H1 (cell line): ENCODE data around the gene LIPE. TPM values are rescaled to one million over a fixed set of nuclear protein-coding genes. Genes with fewer than 3 reads are reported as not detected.

Experiments
- CTCF ChIA-PET: fragments of 300-600 bp; sonication (Branson Sonifier 250); formaldehyde crosslinking; loops from one replicate; lab custom pipeline; 2021; ENCODE audit not compliant: partially characterized antibody; lab: Charles Lee
- POLR2A ChIA-PET: fragments of 300-600 bp; sonication (Branson Sonifier 250); formaldehyde crosslinking; loops from one replicate; lab custom pipeline; 2021; ENCODE audit warnings: inconsistent platforms; ENCODE audit not compliant: partially characterized antibody; lab: Charles Lee
- DNase-seq, 2 experiments: peaks; one replicate each; pipeline versions ENCODE4 v3.0.0 to v3.0.0-alpha.2; 2010 to 2022; ENCODE audit warnings: low spot score in 2 of 2, low read depth in 1 of 2, mixed read lengths in 1 of 2
- FAIRE-seq: peaks from 2 replicates; lab custom pipeline; 2011; peaks lifted over from hg19 to GRCh38; lab: Jason Lieb, UNC
- H2AFZ ChIP-seq: 2 replicates; pipeline ENCODE4 v1.8.1; 2012; ENCODE audit warnings: low read length, inconsistent platforms
- H2AK5ac ChIP-seq: 2 replicates; pipeline ENCODE4 v1.6.1; 2013; ENCODE audit warnings: low read depth, low read length
- H2BK120ac ChIP-seq: replicated peaks from 2 replicates; pipeline ENCODE3; 2013; ENCODE audit warnings: low read depth, low read length, inconsistent platforms
- H2BK12ac ChIP-seq: 2 replicates; pipeline ENCODE4 v1.6.1; 2013; ENCODE audit warnings: low read depth, low read length
- H2BK15ac ChIP-seq: 2 replicates; pipeline ENCODE4 v1.6.1; 2013; ENCODE audit warnings: low read length
- H2BK20ac ChIP-seq: 2 replicates; pipeline ENCODE4 v1.6.1; 2013; ENCODE audit warnings: low read length
- H2BK5ac ChIP-seq: 2 replicates; pipeline ENCODE4 v1.6.1; 2013; ENCODE audit warnings: low read depth, low read length
- H3K14ac ChIP-seq: 2 replicates; pipeline ENCODE4 v1.6.1; 2013; ENCODE audit warnings: inconsistent platforms; ENCODE audit not compliant: insufficient read length
- H3K18ac ChIP-seq: 2 replicates; pipeline ENCODE4 v1.6.1; 2013; ENCODE audit warnings: low read length; ENCODE audit errors: extremely low read depth
- H3K23ac ChIP-seq: 2 replicates; pipeline ENCODE4 v1.6.1; 2013; ENCODE audit warnings: inconsistent platforms; ENCODE audit not compliant: insufficient read length
- H3K23me2 ChIP-seq: 2 replicates; pipeline ENCODE4 v1.6.1; 2013; ENCODE audit warnings: low read depth, low read length
- H3K27ac ChIP-seq: 2 replicates; pipeline ENCODE4 v1.6.1; 2011; ENCODE audit warnings: low read depth, low read length, inconsistent platforms
- H3K27me3 ChIP-seq, 4 experiments: replicated peaks in 1 of 4; 1 replicate in 1 of 4; 2 replicates in 3 of 4; pipeline versions ENCODE4 v1.6.1 to v1.8.1; 2011 to 2013; ENCODE audit warnings: low read length in 3 of 4, mild to moderate bottlenecking in 3 of 4, inconsistent platforms in 2 of 4, mixed read lengths in 2 of 4, moderate library complexity in 1 of 4; ENCODE audit not compliant: control insufficient read depth in 3 of 4, insufficient read depth in 3 of 4; ENCODE audit errors: extremely low read depth in 1 of 4
- H3K36me3 ChIP-seq, 4 experiments: 2 replicates each; pipeline versions ENCODE4 v1.6.1 to v1.8.1; 2011 to 2013; ENCODE audit warnings: mild to moderate bottlenecking in 4 of 4, low read length in 3 of 4, moderate library complexity in 2 of 4, control low read depth in 1 of 4, inconsistent platforms in 1 of 4; ENCODE audit not compliant: insufficient read depth in 4 of 4, control insufficient read depth in 2 of 4
- H3K4ac ChIP-seq: replicated peaks from 2 replicates; pipeline ENCODE3; 2013; ENCODE audit warnings: low read length, low read depth, mixed read lengths, inconsistent platforms; ENCODE audit not compliant: insufficient read length
- H3K4me1 ChIP-seq, 4 experiments: replicated peaks in 1 of 4; 1 replicate in 1 of 4; 2 replicates in 3 of 4; pipeline versions ENCODE4 v1.6.1 to v1.8.1; 2011 to 2013; ENCODE audit warnings: low read length in 3 of 4, inconsistent platforms in 2 of 4, mixed read lengths in 1 of 4; ENCODE audit not compliant: insufficient read depth in 4 of 4, control insufficient read depth in 3 of 4
- H3K4me2 ChIP-seq, 2 experiments: 2 replicates each; pipeline versions ENCODE4 v1.6.1 to v1.8.1; 2011 to 2013; ENCODE audit warnings: low read depth in 2 of 2, low read length in 2 of 2, control low read depth in 1 of 2, inconsistent platforms in 1 of 2, mild to moderate bottlenecking in 1 of 2; ENCODE audit not compliant: insufficient read depth in 1 of 2
- H3K4me3 ChIP-seq, 4 experiments: fragments of 200-600, 300-600 bp in 1 of 4; sonication (generic), shearing (Covaris generic), sonication (Bioruptor Twin) in 1 of 4; 2 replicates each; pipeline versions ENCODE4 v1.5.1 to v1.8.1; 2011 to 2016; ENCODE audit warnings: low read length in 4 of 4, low read depth in 3 of 4, control low read depth in 2 of 4, inconsistent platforms in 2 of 4, mild to moderate bottlenecking in 2 of 4, mixed read lengths in 1 of 4, moderate library complexity in 1 of 4; ENCODE audit not compliant: insufficient read depth in 2 of 4; ENCODE audit errors: extremely low read depth in 1 of 4
- H3K56ac ChIP-seq: replicated peaks from 2 replicates; pipeline ENCODE3; 2013; ENCODE audit warnings: low read depth, mild to moderate bottlenecking, mixed read lengths, low read length, inconsistent platforms; ENCODE audit not compliant: insufficient read length
- H3K79me1 ChIP-seq: 2 replicates; pipeline ENCODE4 v1.6.1; 2013; ENCODE audit warnings: low read depth, low read length, control low read depth
- H3K79me2 ChIP-seq, 2 experiments: 2 replicates each; pipeline versions ENCODE4 v1.6.1 to v1.8.1; 2012 to 2013; ENCODE audit warnings: low read length in 2 of 2, mild to moderate bottlenecking in 2 of 2, inconsistent platforms in 1 of 2; ENCODE audit not compliant: insufficient read depth in 2 of 2, control insufficient read depth in 1 of 2
- H3K9ac ChIP-seq, 4 experiments: replicated peaks in 1 of 4; 1 replicate in 1 of 4; 2 replicates in 3 of 4; pipeline versions ENCODE4 v1.6.1 to v1.8.1; 2011 to 2013; ENCODE audit warnings: low read depth in 3 of 4, low read length in 3 of 4, control low read depth in 2 of 4, mild to moderate bottlenecking in 2 of 4, moderate library complexity in 2 of 4, inconsistent platforms in 1 of 4; ENCODE audit errors: extremely low read depth in 1 of 4
- H3K9me3 ChIP-seq, 2 experiments: 2 replicates each; pipeline versions ENCODE4 v1.6.1 to v1.8.1; 2012 to 2013; ENCODE audit warnings: mild to moderate bottlenecking in 2 of 2, moderate library complexity in 2 of 2, control low read depth in 1 of 2, inconsistent platforms in 1 of 2, low read depth in 1 of 2, low read length in 1 of 2, mixed read lengths in 1 of 2; ENCODE audit not compliant: insufficient read depth in 2 of 2
- H4K20me1 ChIP-seq, 2 experiments: replicated peaks in 1 of 2; 2 replicates each; pipeline versions ENCODE3 to v1.8.1; 2011 to 2013; ENCODE audit warnings: inconsistent platforms in 2 of 2, low read length in 2 of 2, mild to moderate bottlenecking in 1 of 2; ENCODE audit not compliant: insufficient read depth in 2 of 2, control insufficient read depth in 1 of 2
- H4K5ac ChIP-seq: 2 replicates; pipeline ENCODE4 v1.6.1; 2013; ENCODE audit warnings: low read length, low read depth, mixed read lengths, inconsistent platforms; ENCODE audit not compliant: insufficient read length
- H4K8ac ChIP-seq: 2 replicates; pipeline ENCODE4 v1.8.0; 2013; ENCODE audit warnings: mild to moderate bottlenecking, moderate library complexity, low read length, inconsistent platforms; ENCODE audit not compliant: insufficient read depth; ENCODE audit errors: extremely low read depth
- H4K91ac ChIP-seq: replicated peaks from 2 replicates; pipeline ENCODE3; 2013; ENCODE audit warnings: low read length, mixed read lengths, inconsistent platforms; ENCODE audit not compliant: insufficient read length
- CEBPB ChIP-seq: IDR thresholded peaks from 2 replicates; pipeline ENCODE4 v1.6.1; 2012; ENCODE audit warnings: low read depth, low read length
- E2F6 ChIP-seq: IDR thresholded peaks from 2 replicates; pipeline ENCODE4 v1.6.1; 2012; ENCODE audit warnings: inconsistent platforms
- GTF2F1 ChIP-seq: IDR thresholded peaks from 2 replicates; pipeline ENCODE4 v1.6.1; 2012; ENCODE audit warnings: low read depth, low read length, improper control_type of control experiment, borderline replicate concordance
- MAFK ChIP-seq: IDR thresholded peaks from 2 replicates; pipeline ENCODE4 v1.6.1; 2012; ENCODE audit warnings: low read depth, mild to moderate bottlenecking, improper control_type of control experiment, low read length
- POLR2AphosphoS5 ChIP-seq: IDR thresholded peaks from 2 replicates; pipeline ENCODE4 v1.6.1; 2011; ENCODE audit warnings: low read depth, low read length
- SAP30 ChIP-seq: fragments of 300-600 bp; sonication (generic); IDR thresholded peaks from 2 replicates; pipeline ENCODE4 v1.7.1; 2012; ENCODE audit warnings: low read length, moderate library complexity, mild to moderate bottlenecking, inconsistent platforms; ENCODE audit not compliant: insufficient read depth, insufficient replicate concordance
- SIX5 ChIP-seq: IDR thresholded peaks from 2 replicates; pipeline ENCODE4 v1.6.1; 2011; ENCODE audit warnings: mild to moderate bottlenecking, low read depth, low read length
- TAF7 ChIP-seq: optimal IDR thresholded peaks from 2 replicates; pipeline ENCODE3; 2011; ENCODE audit warnings: low read depth, mild to moderate bottlenecking, inconsistent platforms, low read length, moderate library complexity, borderline replicate concordance
- TBP ChIP-seq: IDR thresholded peaks from 2 replicates; pipeline ENCODE4 v1.6.1; 2011; ENCODE audit warnings: low read depth, low read length, improper control_type of control experiment
- ZNF274 ChIP-seq: IDR thresholded peaks from 2 replicates; pipeline ENCODE4 v1.7.0; 2012; ENCODE audit warnings: low read length, borderline replicate concordance; ENCODE audit errors: extremely low read depth
- WGBS, 2 experiments: shearing (Covaris generic) in 1 of 2; methylation state at CpG; one replicate each; pipeline versions ENCODE4 v1.1.6 to v1.1.7; 2013 to 2015; ENCODE audit warnings: low lambda C conversion rate in 2 of 2, mixed read lengths in 2 of 2, inconsistent platforms in 1 of 2, low coverage in 1 of 2, missing lambda C conversion rate in 1 of 2; ENCODE audit not compliant: insufficient replicate concordance in 2 of 2, insufficient coverage in 1 of 2, insufficient read length in 1 of 2; ENCODE audit errors: extremely low coverage in 1 of 2, missing lambda C conversion rate in 1 of 2; 5-methylcytosine and 5-hydroxymethylcytosine counted together
- polyA plus RNA-seq, 7 experiments: library from polyadenylated mRNA; depleted of rRNA in 3 of 7; stranded (reverse) in 5 of 7; unstranded in 2 of 7; fragments of >200 nt in 5 of 7; fragments of 200-250 nt in 2 of 7; gene quantifications; 1 replicate in 5 of 7; 2 replicates in 1 of 7; 4 replicates in 1 of 7; pipeline versions ENCODE4 v1.2.1 to v1.2.3, GENCODE V29; 2011 to 2013; ENCODE audit warnings: missing spikeins in 2 of 7, mixed read lengths in 2 of 7
- total RNA-seq: library from RNA; stranded (reverse); fragmentation: NEBNext Ultra II Directional; extraction: Animal tissue kit (Norgen Biotek cat#: 25700); gene quantifications from 2 replicates; pipeline ENCODE4 v1.2.1, GENCODE V29; 2021

Gene LIPE
- total and polyA plus RNA-seq, 2 of the 8 experiments (the other 6 are each of a cell fraction or from before 2014, with no cell fraction given) = 8.7 to 15.9 TPM

- Histone ChIP-seq H3K79me2 (no peaks in the 10 kb centered on the region), H2BK120ac (no peak overlapping the region), H3K4me2 (no peak overlapping the region), H3K27ac (no peak overlapping the region), H3K9ac (no peak overlapping the region), H2AK5ac (no peak overlapping the region), H2BK20ac (no peak overlapping the region), H3K4ac (no peak overlapping the region), H3K23me2 (no peaks in the 10 kb centered on the region), H4K20me1 (peaks cover 2 to 3% of the 10 kb centered on the region in 2 experiments), H3K36me3 (peaks cover 0 to 7% (median 3%) of the 10 kb centered on the region in 4 experiments; a peak in 4 of 8 replicates), H2BK15ac (no peak overlapping the region), H3K4me1 (peaks cover 0 to 6% (median 1%) of the 10 kb centered on the region in 4 experiments; a peak in 4 of 7 replicates), H3K9me3 (no peaks in the 10 kb centered on the region), H2BK12ac (no peak overlapping the region), H4K91ac (no peak overlapping the region), H3K4me3 (no peak overlapping the region), H3K18ac (no peak overlapping the region), H3K14ac (no peak overlapping the region), H2BK5ac (no peak overlapping the region), H4K5ac (no peak overlapping the region), H3K27me3 (no peaks in the 10 kb centered on the region), H3K23ac (no peak overlapping the region), H3K56ac (no peak overlapping the region), H2AFZ (no peak overlapping the region), H4K8ac (no peak overlapping the region), H3K79me1 (no peaks in the 10 kb centered on the region)
- 93% methylated on average over 12 of the region's 12 CpGs; no CpG with 5 or more reads in 1 of the 2 experiments for WGBS, 2 experiments
- no peak for DNase-seq
- ChIA-PET POLR2A (no interaction called here), CTCF (interaction anchor here (0.7 to 2.2 kb wide), 5 partner anchors 11 to 82 kb away, joined by 3 to 13 read pairs (median 4); no protein-coding TSS in a partner anchor)
- TF ChIP-seq SIX5 (no peak), GTF2F1 (no peak), E2F6 (no peak), CEBPB (no peak), SAP30 (no peak), ZNF274 (no peak), MAFK (no peak), TAF7 (no peak), POLR2AphosphoS5 (no peak), TBP (no peak)
- no peak for FAIRE-seq
Measured at GRCh38 chr19:42357290-42357689, 69.9 kb downstream of the LIPE start.
